ENCODE results near the gene SPG7. TPM values are rescaled to one million over a fixed set of nuclear protein-coding genes. Genes with fewer than 3 reads are reported as not detected.

Gene SPG7
- total RNA-seq, 2 donors from 2014 or later: 214 to 333 TPM

DNA sequence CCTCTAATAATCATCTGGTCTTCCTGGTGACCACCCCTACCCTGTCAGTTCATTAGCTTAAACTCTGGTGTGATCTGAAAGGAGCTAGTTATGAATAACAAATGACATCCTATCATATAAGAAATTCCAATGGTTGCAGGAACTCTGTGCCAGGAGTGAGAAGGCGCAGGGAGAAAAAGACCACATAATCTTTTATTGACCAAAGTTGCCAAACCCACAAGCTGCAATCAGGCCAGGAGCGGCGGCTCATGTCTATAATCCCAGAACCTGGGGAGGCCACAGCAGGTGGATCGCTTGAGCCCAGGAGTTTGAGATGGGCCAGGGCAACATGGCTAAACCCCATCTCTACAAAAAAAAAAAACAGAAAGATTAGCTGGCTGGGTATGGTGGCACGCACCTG, 41.3 kb upstream of the SPG7 start:
- H3K27me3 ChIP-seq (replicated peaks; ENCODE audit: insufficient read depth): no peaks in the 10 kb centered on the region
- no peak overlapping the region for H3K4me3 ChIP-seq
- TF ChIP-seq, protein P1, sequence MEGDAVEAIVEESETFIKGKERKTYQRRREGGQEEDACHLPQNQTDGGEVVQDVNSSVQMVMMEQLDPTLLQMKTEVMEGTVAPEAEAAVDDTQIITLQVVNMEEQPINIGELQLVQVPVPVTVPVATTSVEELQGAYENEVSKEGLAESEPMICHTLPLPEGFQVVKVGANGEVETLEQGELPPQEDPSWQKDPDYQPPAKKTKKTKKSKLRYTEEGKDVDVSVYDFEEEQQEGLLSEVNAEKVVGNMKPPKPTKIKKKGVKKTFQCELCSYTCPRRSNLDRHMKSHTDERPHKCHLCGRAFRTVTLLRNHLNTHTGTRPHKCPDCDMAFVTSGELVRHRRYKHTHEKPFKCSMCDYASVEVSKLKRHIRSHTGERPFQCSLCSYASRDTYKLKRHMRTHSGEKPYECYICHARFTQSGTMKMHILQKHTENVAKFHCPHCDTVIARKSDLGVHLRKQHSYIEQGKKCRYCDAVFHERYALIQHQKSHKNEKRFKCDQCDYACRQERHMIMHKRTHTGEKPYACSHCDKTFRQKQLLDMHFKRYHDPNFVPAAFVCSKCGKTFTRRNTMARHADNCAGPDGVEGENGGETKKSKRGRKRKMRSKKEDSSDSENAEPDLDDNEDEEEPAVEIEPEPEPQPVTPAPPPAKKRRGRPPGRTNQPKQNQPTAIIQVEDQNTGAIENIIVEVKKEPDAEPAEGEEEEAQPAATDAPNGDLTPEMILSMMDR (IDR thresholded peaks at IDR 0.05): no peak
- peaks cover 13 to 19% of the 10 kb centered on the region in 2 donors for H3K4me1 ChIP-seq (ENCODE audit: control insufficient read depth in 1 of 2, low read depth in 2 of 2)
- H3K36me3 ChIP-seq: no peaks in the 10 kb centered on the region
- ATAC-seq (ENCODE audit: insufficient number of reproducible peaks, low FRiP score, low read depth): no peak
- no peak overlapping the region for H3K27ac ChIP-seq
- DNase-seq (ENCODE audit: low spot score): no peak
- H3K9me3 ChIP-seq: no peaks in the 10 kb centered on the region

- no peak overlapping the region for H3K4me3 ChIP-seq
- no peaks in the 10 kb centered on the region for H3K9me3 ChIP-seq
- no peak overlapping the region for H3K27ac ChIP-seq
- no peaks in the 10 kb centered on the region for H3K27me3 ChIP-seq (replicated peaks; ENCODE audit: insufficient read depth)
- DNase-seq (ENCODE audit: low spot score) (no peak), ATAC-seq (ENCODE audit: insufficient number of reproducible peaks, low FRiP score, low read depth) (no peak)
- TF ChIP-seq, protein P1 (IDR thresholded peaks at IDR 0.05): no peak
- H3K4me1 ChIP-seq (ENCODE audit: control insufficient read depth in 1 of 2, low read depth in 2 of 2): peaks cover 13 to 24% of the 10 kb centered on the region in 2 donors
- no peaks in the 10 kb centered on the region for H3K36me3 ChIP-seq
Measured at GRCh38 chr16:89467382-89467781, 40.8 kb upstream of the SPG7 start.

DNA sequence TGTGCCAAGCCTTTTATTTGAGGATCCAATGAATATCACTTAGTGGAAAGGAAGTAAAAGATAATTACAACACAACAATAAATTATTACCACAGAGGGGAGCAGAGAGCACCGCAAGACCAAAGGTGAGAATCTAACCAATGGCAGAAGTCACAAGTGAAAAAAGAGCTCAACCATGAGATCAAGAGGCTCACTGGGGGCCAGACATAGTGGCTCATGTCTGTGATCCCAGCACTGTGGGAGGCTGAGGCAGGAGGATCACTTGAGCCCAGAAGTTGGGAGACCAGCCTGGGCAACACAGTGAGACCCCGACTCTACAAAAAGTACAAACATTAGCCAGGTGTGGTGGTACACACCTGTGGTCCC, 35.5 kb upstream of the SPG7 start:
- DNase-seq (ENCODE audit: low spot score) (no peak), ATAC-seq (ENCODE audit: insufficient number of reproducible peaks, low FRiP score, low read depth) (no peak)
- H3K36me3 ChIP-seq: no peaks in the 10 kb centered on the region
- TF ChIP-seq, protein P1 (IDR thresholded peaks at IDR 0.05): no peak
- H3K9me3 ChIP-seq: no peaks in the 10 kb centered on the region
- no peak overlapping the region for H3K4me3 ChIP-seq
- no peak overlapping the region for H3K27ac ChIP-seq
- no peaks in the 10 kb centered on the region for H3K27me3 ChIP-seq (replicated peaks; ENCODE audit: insufficient read depth)
- peaks cover 34 to 51% of the 10 kb centered on the region in 2 donors for H3K4me1 ChIP-seq (ENCODE audit: control insufficient read depth in 1 of 2, low read depth in 2 of 2)

DNA sequence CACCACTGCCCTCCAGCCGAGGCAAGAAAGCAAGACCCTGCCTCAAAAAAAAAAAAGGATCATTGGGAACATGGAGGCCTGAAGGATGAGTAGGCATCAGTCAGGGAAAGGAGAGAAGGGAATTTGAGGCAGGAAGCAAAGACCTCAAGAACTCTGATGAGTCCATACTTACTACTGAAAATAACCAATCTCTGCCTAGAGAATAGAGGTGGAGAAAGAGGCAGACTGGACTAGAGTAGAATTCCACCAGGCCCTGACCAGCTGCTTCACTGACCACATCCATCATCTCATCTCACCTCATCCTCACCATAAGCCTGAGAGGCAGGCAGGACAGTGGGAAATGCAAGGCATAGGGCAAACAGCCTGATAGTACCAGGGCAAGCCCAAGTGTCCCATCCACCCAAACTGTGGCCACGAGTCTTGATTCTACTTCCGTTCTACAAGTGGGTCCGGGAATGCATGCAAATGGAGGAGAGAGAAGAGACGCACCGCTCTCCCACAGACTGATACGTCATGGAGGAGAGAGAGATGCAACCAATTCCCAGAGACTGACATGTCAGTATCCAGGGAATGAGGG, 35.0 kb upstream of the SPG7 start:
- no peak for DNase-seq (ENCODE audit: low spot score)
- TF ChIP-seq, protein P1 (IDR thresholded peaks at IDR 0.05): no peak
- no peak overlapping the region for H3K4me3 ChIP-seq
- no peak for ATAC-seq (ENCODE audit: insufficient number of reproducible peaks, low FRiP score, low read depth)
- H3K4me1 ChIP-seq (ENCODE audit: control insufficient read depth in 1 of 2, low read depth in 2 of 2): peaks cover 34 to 56% of the 10 kb centered on the region in 2 donors
- H3K36me3 ChIP-seq: no peaks in the 10 kb centered on the region
- H3K9me3 ChIP-seq: no peaks in the 10 kb centered on the region
- H3K27ac ChIP-seq: no peak overlapping the region
- H3K27me3 ChIP-seq (replicated peaks; ENCODE audit: insufficient read depth): no peaks in the 10 kb centered on the region

DNA sequence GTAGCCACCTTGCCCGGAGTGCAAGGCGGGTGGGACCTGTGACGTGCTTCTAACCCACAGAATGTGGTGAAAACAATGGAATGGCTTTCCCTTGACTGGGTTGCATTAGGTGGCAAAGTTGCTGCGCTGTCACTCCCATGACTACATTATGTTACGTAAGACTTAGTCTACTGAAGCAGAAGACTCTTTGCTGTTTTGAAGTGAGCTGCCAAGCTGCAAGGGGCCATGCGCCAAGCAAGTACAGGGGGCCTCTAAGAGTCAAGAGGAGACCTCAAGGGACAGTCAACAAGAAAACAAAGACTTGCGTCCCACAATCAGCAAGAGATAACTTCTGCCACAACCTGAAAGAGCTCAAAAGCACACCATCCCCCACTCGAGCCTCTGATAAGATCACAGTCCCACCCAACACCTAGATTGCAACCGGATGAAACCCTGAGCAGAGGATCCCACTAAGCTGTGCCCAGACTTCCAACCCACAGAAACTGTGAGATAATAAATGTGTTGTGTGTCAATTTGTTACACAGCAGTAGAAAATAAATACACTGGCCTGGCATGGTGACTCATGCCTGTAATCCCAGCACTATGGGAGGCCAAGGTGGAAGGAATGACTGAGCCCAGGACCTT, 34.3 kb upstream of the SPG7 start:
- TF ChIP-seq, protein P1 (IDR thresholded peaks at IDR 0.05): no peak
- DNase-seq (ENCODE audit: low spot score) (no peak), ATAC-seq (ENCODE audit: insufficient number of reproducible peaks, low FRiP score, low read depth) (no peak)
- Histone ChIP-seq H3K9me3 (no peaks in the 10 kb centered on the region), H3K4me1 (ENCODE audit: control insufficient read depth in 1 of 2, low read depth in 2 of 2) (peaks cover 34 to 61% of the 10 kb centered on the region in 2 donors), H3K27me3 (replicated peaks; ENCODE audit: insufficient read depth) (no peaks in the 10 kb centered on the region), H3K27ac (no peak overlapping the region), H3K36me3 (no peaks in the 10 kb centered on the region), H3K4me3 (no peak overlapping the region)
